ENCODE data around the gene MND1.

MND1 gene

DNA sequence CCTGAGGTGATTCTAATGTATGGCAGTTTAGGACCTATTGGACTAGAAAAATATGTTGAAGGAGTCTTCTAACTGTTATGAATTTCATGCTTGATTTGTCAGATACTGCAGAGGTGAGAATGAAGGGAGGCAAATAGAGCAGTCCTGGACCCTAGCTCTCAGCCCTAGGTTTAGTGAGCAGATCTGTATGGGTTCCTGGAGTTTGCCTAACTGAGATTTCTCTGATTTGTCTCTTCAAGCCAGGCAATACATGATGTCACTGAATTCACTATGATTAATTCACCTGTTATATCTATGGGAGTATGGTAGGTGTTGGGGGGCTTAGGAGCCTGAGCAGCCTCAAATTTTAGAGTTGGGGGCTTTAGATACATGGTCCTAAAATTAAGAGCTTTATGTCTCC, 2.6 kb downstream of the MND1 start:
- no peak for FAIRE-seq

DNA sequence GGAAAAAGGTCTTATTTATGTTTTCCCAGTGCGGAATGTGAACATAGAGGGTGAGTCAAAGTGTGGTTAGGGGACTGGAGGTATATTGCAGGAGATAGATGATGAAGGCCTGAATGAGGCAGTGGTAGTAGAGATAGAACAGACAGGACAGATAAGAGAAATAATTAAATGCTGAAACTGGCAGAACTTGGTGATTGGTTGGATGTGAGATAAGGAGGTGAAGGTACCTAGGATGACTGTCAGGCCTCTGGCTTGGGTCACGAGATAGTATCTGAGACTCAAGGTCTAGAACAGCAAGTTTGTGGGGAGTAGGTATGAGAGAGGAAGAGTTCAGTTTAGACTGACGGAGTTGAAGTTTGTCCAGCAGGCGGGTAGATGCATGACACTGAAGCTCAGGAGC, 3.5 kb downstream of the MND1 start:
- FAIRE-seq, result no peak

GRCh38 chr4:153349206-153349805, 4.8 kb downstream of the MND1 start:
- no peak for FAIRE-seq

- FAIRE-seq, result no peak
These were observed 17.7 kb downstream of the MND1 start for GRCh38 chr4:153362184-153362583.

- FAIRE-seq, result no peak
These were observed 19.6 kb downstream of the MND1 start for GRCh38 chr4:153364061-153364460.

DNA sequence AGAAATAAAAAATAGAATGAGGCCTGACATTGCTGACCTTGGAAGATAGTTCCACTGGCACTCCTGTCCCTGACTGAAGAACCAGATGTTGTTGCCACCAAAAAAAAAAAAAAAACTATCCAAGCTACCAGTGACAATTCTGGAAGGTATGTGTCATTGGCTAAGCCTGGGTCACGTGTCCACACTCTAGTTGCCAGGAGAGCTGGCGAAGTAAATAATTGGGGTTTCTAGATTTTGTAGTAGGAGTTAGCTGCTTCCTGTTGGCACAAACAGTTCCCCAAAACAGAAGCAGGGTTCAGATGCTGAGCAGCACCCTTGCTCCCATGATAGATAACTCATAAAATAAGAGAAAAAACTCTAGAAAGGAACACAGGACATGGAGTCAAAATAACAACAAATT, 20.5 kb downstream of the MND1 start:
- FAIRE-seq, result no peak

DNA sequence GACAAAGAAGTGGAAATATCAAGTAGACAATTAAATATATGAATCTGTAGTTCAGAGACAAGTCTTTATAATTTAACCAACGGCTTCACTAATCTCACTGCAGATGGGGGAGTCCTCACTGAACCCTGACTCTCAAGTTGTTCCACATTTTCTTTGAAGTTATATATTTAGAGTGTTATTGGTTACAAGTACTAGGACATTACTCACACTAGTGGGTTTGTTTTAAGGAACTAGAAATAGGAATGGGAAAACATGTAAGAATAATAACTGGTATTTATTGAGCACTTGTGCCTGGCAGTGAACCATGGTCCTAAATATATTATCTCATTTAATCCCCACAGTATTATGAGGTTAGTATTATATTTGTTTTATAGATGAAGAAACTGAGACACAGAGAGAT, 22.0 kb downstream of the MND1 start:
- no peak for FAIRE-seq

- FAIRE-seq, result no peak
These were observed 22.6 kb downstream of the MND1 start for GRCh38 chr4:153367092-153367491.

DNA sequence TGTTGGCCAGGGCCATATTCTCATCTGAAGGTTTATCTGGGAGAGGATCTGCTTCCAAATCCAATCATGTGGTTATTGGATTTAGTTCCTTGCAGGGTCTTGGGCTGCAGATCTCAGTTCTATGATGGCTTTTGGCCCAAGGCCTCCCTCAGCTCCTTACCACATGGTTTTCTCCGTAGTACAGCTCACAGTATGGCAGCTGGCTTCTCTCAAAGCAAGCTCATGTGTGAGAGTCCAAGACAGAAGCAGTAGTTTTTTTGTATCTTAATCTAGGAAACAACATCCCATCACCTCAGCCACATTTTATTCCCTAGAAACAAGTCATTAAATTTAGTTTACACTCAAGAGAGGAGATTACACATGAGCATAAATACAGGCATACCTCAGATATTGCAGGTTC, 24.5 kb downstream of the MND1 start:
- FAIRE-seq, result no peak

DNA sequence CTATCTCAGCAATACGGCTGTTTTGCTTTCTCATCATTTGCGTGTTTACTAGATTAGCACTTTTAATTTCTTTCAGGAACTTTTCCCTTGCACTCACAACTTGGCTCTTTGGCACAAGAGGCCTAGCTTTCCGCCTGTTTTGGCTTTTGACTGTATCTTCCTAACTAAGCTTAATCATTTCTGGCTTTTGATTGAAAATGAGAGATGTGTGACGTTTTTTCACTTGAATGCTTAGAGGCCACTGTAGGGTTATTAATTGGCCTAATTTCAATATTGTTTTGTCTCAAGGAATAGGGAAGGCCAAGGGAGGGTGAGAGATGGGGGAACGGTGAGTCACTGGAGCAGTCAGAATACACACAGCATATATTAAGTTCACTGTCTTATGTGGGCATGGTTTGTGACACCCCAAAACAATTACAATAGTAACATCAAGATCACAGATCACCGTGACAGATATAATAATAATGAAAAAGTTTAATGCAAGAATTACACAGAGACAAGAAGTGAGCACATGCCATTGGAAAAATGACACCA, 27.3 kb downstream of the MND1 start:
- FAIRE-seq, result no peak

GRCh38 chr4:153372967-153373562, 28.6 kb downstream of the MND1 start:
- no peak for FAIRE-seq

GRCh38 chr4:153374442-153374841, 30.0 kb downstream of the MND1 start:
- FAIRE-seq, result no peak

DNA sequence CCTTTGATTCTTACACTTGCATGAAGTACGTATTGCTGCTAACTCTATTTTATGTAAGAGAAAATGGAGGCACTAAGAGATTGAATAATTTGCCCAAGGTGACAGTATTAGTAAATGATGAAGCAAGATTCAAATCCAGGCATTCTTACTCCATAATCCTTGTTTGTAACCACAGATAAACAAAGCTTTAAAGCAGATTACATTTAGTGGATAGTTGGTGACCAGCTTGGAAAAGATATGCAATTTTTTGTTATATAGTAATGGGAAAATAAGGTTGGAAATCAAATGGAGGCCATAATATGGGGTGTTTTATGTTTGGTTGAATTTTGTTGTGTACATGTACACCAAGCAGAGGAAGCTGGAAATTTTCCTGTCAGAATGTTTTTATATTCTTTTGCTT, 30.8 kb downstream of the MND1 start:
- FAIRE-seq, result no peak

- no peak for FAIRE-seq
These were observed 38.6 kb downstream of the MND1 start for GRCh38 chr4:153383131-153383530.

DNA sequence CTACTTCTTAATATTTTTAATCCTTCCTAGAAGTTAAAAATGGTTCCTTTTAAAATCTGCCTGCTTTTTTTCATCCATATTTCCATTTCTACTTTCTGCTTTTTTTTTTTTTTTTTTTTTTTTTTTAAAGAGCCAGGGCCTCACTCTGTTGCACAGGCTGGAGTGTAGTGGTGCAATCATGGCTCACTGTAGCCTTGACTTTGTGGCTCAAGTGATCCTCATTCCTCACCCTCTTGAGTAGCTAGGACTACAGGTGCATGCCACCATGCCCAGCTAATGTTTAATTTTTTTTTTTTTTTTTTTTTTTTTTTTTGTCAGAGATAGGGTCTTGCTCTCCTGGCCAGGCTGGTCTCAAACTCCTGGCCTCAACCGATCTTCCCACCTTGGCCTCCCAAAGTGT, 39.7 kb downstream of the MND1 start:
- no peak for FAIRE-seq

DNA sequence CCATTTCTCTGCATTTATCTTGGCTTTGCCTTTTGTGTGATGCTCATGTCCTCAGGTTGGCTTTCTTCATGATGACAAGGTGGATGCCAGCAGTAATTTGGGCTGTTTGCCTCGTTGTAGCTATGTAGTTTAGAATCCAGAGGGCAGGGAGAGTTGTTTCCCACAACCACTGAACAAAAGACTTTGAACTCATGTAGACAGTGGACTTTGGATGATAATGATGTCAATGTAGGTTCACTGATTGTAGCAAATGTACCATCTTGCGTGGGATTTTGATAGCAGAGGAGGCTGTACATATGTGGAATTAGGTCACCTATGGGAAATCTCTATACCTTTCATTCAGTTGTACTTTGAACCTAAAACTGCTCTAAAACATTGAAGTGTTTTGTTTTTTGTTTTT, 41.3 kb downstream of the MND1 start:
- FAIRE-seq, result no peak

GRCh38 chr4:153387981-153388380, 43.5 kb downstream of the MND1 start:
- no peak for FAIRE-seq

- FAIRE-seq, result no peak
These were observed 48.9 kb downstream of the MND1 start for GRCh38 chr4:153393397-153393796.

DNA sequence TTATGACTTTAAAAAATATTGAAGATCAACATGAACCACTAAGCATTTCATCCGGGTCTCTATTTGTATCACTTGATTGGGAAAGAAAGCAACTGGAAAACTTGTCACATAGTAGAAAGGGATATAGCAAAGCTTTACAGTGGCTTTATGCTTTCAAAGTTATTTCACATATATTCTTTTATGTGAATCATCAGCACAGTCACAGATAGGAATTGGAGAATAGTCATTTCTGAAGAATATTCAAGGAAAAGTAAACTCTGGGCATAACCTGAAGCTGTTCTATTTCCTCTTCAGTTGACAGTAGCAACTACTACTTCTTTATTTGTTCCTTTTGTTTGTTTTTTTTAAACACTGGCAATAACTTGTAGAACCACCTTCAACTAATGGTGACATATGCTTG, 50.5 kb downstream of the MND1 start:
- FAIRE-seq, result no peak

DNA sequence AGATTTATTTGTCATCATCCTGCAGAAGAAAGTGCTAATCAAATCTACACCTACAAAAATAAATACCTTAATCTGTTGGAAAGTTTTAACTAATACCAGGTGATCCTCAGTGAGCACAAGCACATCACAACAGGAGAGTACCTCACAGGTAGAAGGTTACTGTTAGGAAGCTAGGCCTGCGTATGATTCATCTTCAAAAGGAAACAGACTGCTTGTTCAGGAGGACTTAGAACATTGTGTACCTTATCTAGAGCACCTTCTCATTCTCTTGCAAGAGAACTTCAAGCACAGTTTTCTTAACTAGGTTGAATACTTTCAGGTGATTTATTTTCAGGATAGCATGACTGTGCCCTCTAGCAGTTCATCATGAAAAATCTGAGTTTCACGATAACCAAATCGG, 54.2 kb downstream of the MND1 start:
- no peak for FAIRE-seq

GRCh38 chr4:153399358-153399757, 54.9 kb downstream of the MND1 start:
- no peak for FAIRE-seq

DNA sequence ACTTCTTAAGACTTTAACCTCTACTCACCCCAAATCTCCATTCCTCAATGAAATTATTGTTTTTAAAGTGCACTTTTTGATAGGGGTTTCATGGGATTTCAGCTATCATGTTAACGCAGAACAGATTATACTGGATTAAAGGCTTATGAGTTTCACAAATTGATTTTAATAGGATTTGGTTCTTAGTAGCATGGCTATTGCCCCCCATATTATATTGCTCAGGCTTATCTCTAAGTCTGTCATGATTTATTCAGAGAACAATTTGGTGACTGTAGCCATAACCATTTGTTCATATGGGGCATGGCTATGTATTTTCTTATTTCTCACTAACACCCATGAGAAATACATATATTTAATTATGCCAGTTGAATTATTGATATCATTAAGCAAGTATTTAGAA, 57.0 kb downstream of the MND1 start:
- no peak for FAIRE-seq

DNA sequence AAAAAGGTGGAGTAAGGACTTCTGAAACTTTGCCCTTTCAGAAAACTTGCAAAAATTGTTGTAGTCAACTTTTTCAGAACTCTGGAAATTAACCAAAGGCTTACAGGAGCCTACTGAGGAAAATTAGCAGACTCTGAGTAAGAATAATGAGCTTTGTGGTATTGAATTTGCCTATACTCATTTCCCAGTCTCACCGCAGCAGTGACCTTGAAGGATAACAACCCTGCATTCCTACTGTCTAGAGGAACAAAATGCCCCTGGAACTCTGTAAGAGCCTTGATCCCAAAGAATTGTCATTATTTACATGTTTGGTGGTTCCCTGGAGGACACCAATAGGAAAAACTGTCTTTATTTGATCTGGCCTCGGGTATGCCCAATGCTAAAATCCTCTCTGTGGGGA, 57.9 kb downstream of the MND1 start:
- no peak for FAIRE-seq

GRCh38 chr4:153403726-153404125, 59.2 kb downstream of the MND1 start:
- FAIRE-seq, result no peak

- FAIRE-seq, result no peak
These were observed 63.4 kb downstream of the MND1 start for GRCh38 chr4:153407906-153408305.

Measured in TTC549 (cell line).